OCI-LY7 (cell line): ENCODE measurements around the gene B3GALT6. TPM values are rescaled to one million over a fixed set of nuclear protein-coding genes. Genes with fewer than 3 reads are reported as not detected.

Source experiments
- Bru-seq: library from RNA; stranded (reverse); fragments of 400-500 nt; gene quantifications from one replicate; lab custom pipeline; 2021; lab: Mats Ljungman, UMichigan
- BruChase-seq, 2 experiments: library from RNA; stranded (reverse); fragments of 400-500 nt; gene quantifications; one replicate each; lab custom pipeline; 2021; lab: Mats Ljungman, UMichigan
- BruUV-seq: library from RNA; stranded (reverse); fragments of 400-500 nt; replicated peaks from 2 replicates; lab custom pipeline; 2021; lab: Mats Ljungman, UMichigan
- CTCF ChIA-PET: fragments of 300-600 bp; sonication (Branson Sonifier 250); formaldehyde crosslinking; loops from one replicate; lab custom pipeline; 2022; ENCODE audit warnings: antibody characterized with exemption; ENCODE audit not compliant: unreplicated experiment; lab: Charles Lee
- POLR2A ChIA-PET: fragments of 300-600 bp; sonication (Branson Sonifier 250); formaldehyde crosslinking; loops from one replicate; lab custom pipeline; 2022; ENCODE audit warnings: antibody characterized with exemption; lab: Charles Lee
- DNase-seq: peaks from one replicate; pipeline ENCODE4 v3.0.0-alpha.2; 2015; ENCODE audit warnings: low spot score
- H2AFZ ChIP-seq: fragments of 200-600 bp; sonication (generic), shearing (Covaris generic); 2 replicates; pipeline ENCODE4 v1.6.1; 2014; ENCODE audit warnings: mild to moderate bottlenecking, antibody characterized with exemption, low read length, moderate library complexity
- H3K27ac ChIP-seq: fragments of 200-600 bp; sonication (generic); 2 replicates; pipeline ENCODE4 v1.5.1; 2014; ENCODE audit warnings: mixed run types, low read depth, mild to moderate bottlenecking, moderate library complexity, low read length, inconsistent platforms; ENCODE audit not compliant: poor library complexity, severe bottlenecking
- H3K36me3 ChIP-seq: fragments of 200-600 bp; sonication (generic); 2 replicates; pipeline ENCODE4 v1.6.1; 2014; ENCODE audit warnings: mild to moderate bottlenecking, antibody characterized with exemption, low read length, moderate library complexity, mixed read lengths; ENCODE audit not compliant: insufficient read depth
- H3K4me1 ChIP-seq: fragments of 200-600 bp; sonication (generic); 2 replicates; pipeline ENCODE4 v1.5.1; 2014; ENCODE audit warnings: mild to moderate bottlenecking, low read length; ENCODE audit not compliant: insufficient read depth, poor library complexity, severe bottlenecking
- H3K4me2 ChIP-seq: fragments of 200-600 bp; sonication (generic); 2 replicates; pipeline ENCODE4 v1.6.1; 2014; ENCODE audit warnings: mild to moderate bottlenecking, low read length
- H3K4me3 ChIP-seq: fragments of 200-600 bp; sonication (generic); 2 replicates; pipeline ENCODE4 v1.5.1; 2014; ENCODE audit warnings: mild to moderate bottlenecking, low read depth, low read length; ENCODE audit not compliant: poor library complexity, severe bottlenecking
- H3K79me2 ChIP-seq: fragments of 200-600 bp; sonication (generic); 2 replicates; pipeline ENCODE4 v1.6.1; 2016; ENCODE audit warnings: low read depth, mild to moderate bottlenecking, low read length, moderate library complexity, mixed read lengths; ENCODE audit not compliant: insufficient read depth
- H3K9me2 ChIP-seq: fragments of 200-600 bp; sonication (generic); 2 replicates; pipeline ENCODE4 v1.6.1; 2016; ENCODE audit warnings: mild to moderate bottlenecking, low read length, mixed read lengths; ENCODE audit not compliant: insufficient read depth
- H3K9me3 ChIP-seq: fragments of 200-600 bp; sonication (generic); 2 replicates; pipeline ENCODE4 v1.6.1; 2014; ENCODE audit warnings: mild to moderate bottlenecking, mixed run types, low read length, mixed read lengths
- H4K20me1 ChIP-seq: fragments of 200-600 bp; sonication (generic); 2 replicates; pipeline ENCODE4 v1.6.1; 2014; ENCODE audit warnings: mild to moderate bottlenecking, antibody characterized with exemption, low read length, moderate library complexity, mixed read lengths; ENCODE audit not compliant: insufficient read depth
- CTCF ChIP-seq: fragments of 200-600 bp; sonication (generic); conservative IDR thresholded peaks from 2 replicates; pipeline ENCODE4 v1.5.1; 2014; ENCODE audit warnings: mild to moderate bottlenecking, antibody characterized with exemption, low read length, moderate library complexity, mixed read lengths
- EZH2phosphoT487 ChIP-seq: fragments of 200-600 bp; sonication (generic); IDR thresholded peaks from 2 replicates; pipeline ENCODE4 v1.6.1; 2018; ENCODE audit warnings: low read depth, borderline replicate concordance, mild to moderate bottlenecking, mixed run types, antibody characterized with exemption, low read length, moderate library complexity, mixed read lengths
- intact Hi-C: fragments of 100-400 bp; cut with micrococcal nuclease; formaldehyde crosslinking; loops from one replicate; pipeline ENCODE4 v1.10.0; 2022; ENCODE audit not compliant: unreplicated experiment
- long read RNA-seq: library from polyadenylated mRNA; stranded (forward); transcript quantifications from one replicate; pipeline ENCODE4 v2.0.0, GENCODE V29; 2022
- total RNA-seq, 2 experiments: library from RNA; depleted of rRNA in 1 of 2; stranded (reverse); fragments of >200 nt in 1 of 2; shearing (Covaris generic) in 1 of 2; gene quantifications; 2 replicates each; pipeline ENCODE4 v1.2.3, GENCODE V29; 2014 to 2022

The B3GALT6 gene
- total RNA-seq (2014; rRNA removed; shearing (Covaris generic)), result 36.2 and 37.7 TPM in 2 replicates
- total RNA-seq (2022), result 25.0 and 27.1 TPM in 2 replicates
- Bru-seq, nascent RNA, result percentile 69 among the genes with signal in this experiment
- BruChase-seq, experiment 1, labeled RNA remaining after a 6-hour chase, result percentile 59 among the genes with signal in this experiment
- percentile 86 among the genes with signal in this experiment for BruChase-seq, experiment 2, labeled RNA remaining after a 2-hour chase
- long read RNA-seq, transcript B3GALT6-201 (1 exons, 2,783 nt), result major isoform, 42 of 81 reads
- long read RNA-seq, transcript B3GALT6-202 (1 exons, 2,816 nt), result minor isoform, 39 of 81 reads
- long read RNA-seq, partial matches to known transcripts, result 0 of 81 reads
- long read RNA-seq, other reads (novel, unspliced or antisense), result 0 of 81 reads

- Histone ChIP-seq H3K4me3 (peak within 1 kb of the TSS; percentile 78), H4K20me1 (no peaks in the 10 kb centered on the region), H3K79me2 (peaks cover 54% of the 10 kb centered on the region), H3K9me2 (no peaks in the 10 kb centered on the region), H3K36me3 (peaks cover 28% of the 10 kb centered on the region), H3K4me1 (peaks cover 28% of the 10 kb centered on the region), H3K9me3 (no peaks in the 10 kb centered on the region), H3K27ac (peak within 1 kb of the TSS; percentile 43), H3K4me2 (peak within 1 kb of the TSS; percentile 99), H2AFZ (peak within 1 kb of the TSS; percentile 69)
- BruUV-seq, result no TSS peak
- intact Hi-C loops, result loop anchor here (1.0 to 10.0 kb wide), 3 partner anchors 75 to 198 kb away; partner anchors contain the start of genes ACAP3, C1orf159 and PUSL1
- DNase-seq, result no peak
- POLR2A ChIA-PET, result interaction anchor here (0.5 kb wide), 1 partner anchor 91 kb away, joined by 3 read pairs; no protein-coding TSS in a partner anchor
- CTCF ChIA-PET, result no interaction called here
- TF ChIP-seq EZH2phosphoT487 (no peak), CTCF (no peak)
These were observed at the start of gene B3GALT6 for GRCh38 chr1:1232208-1232795. TSS of gene B3GALT6 (plus strand) at chr1:1232237. CDS start at chr1:1232279, 42 bp downstream.

- no peaks in the 10 kb centered on the region for H3K9me2 ChIP-seq
- no peak overlapping the region for H3K4me2 ChIP-seq
- H3K79me2 ChIP-seq, result no peaks in the 10 kb centered on the region
- intact Hi-C loops, result no loop called here
- CTCF ChIA-PET, result no interaction called here
- BruUV-seq, result no TSS peak
- H3K4me1 ChIP-seq, result no peaks in the 10 kb centered on the region
- H2AFZ ChIP-seq, result no peak overlapping the region
- POLR2A ChIA-PET, result no interaction called here
- no peaks in the 10 kb centered on the region for H4K20me1 ChIP-seq
- H3K27ac ChIP-seq, result no peak overlapping the region
- no peaks in the 10 kb centered on the region for H3K9me3 ChIP-seq
- no peak overlapping the region for H3K4me3 ChIP-seq
- TF ChIP-seq EZH2phosphoT487 (no peak), CTCF (no peak)
- H3K36me3 ChIP-seq, result no peaks in the 10 kb centered on the region
- DNase-seq, result no peak
These were observed 49.4 kb upstream of the B3GALT6 start for GRCh38 chr1:1182491-1183220.
